GM18907 (cell line): ENCODE data around the gene MRPL30.
"Not testable (repeated sequence)": the region's sequence is repeated elsewhere in the genome, so short reads cannot be mapped to it uniquely, and the experiment has no call there.

Experiments
- ATAC-seq: cut with Tn5 transposase; IDR thresholded peaks from one replicate; pipeline ENCODE4 v1.9.1; 2021; ENCODE audit warnings: mild to moderate bottlenecking, moderate library complexity; ENCODE audit not compliant: unreplicated experiment

The MRPL30 gene

GRCh38 chr2:99183025-99183424, 2.0 kb downstream of the MRPL30 start:
- ATAC-seq: no peak

GRCh38 chr2:99184811-99185210, 3.8 kb downstream of the MRPL30 start:
- no peak for ATAC-seq

GRCh38 chr2:99187011-99187410, 6.0 kb downstream of the MRPL30 start:
- ATAC-seq: no peak

- ATAC-seq: no peak
Measured at GRCh38 chr2:99188357-99188756, 7.4 kb downstream of the MRPL30 start.

- ATAC-seq: no peak
Measured at GRCh38 chr2:99190548-99190947, 9.6 kb downstream of the MRPL30 start.

- not testable (repeated sequence) for ATAC-seq
Measured at GRCh38 chr2:99192364-99192763, 11.4 kb downstream of the MRPL30 start.

- no peak for ATAC-seq
Measured at GRCh38 chr2:99198103-99198841, 17.3 kb downstream of the MRPL30 start.

- ATAC-seq: no peak
Measured at GRCh38 chr2:99200076-99200800, 19.3 kb downstream of the MRPL30 start.

- ATAC-seq: no peak
Measured at GRCh38 chr2:99201959-99202678, 21.1 kb downstream of the MRPL30 start.

- ATAC-seq: no peak
Measured at GRCh38 chr2:99205491-99205890, 24.5 kb downstream of the MRPL30 start.

- no peak for ATAC-seq
Measured at GRCh38 chr2:99216096-99216495, 35.1 kb downstream of the MRPL30 start.

- no peak for ATAC-seq
Measured at GRCh38 chr2:99217929-99218501, 37.0 kb downstream of the MRPL30 start.

- not testable (repeated sequence) for ATAC-seq
Measured at GRCh38 chr2:99233177-99233576, 52.2 kb downstream of the MRPL30 start.

GRCh38 chr2:99238599-99238998, 57.6 kb downstream of the MRPL30 start:
- ATAC-seq: no peak

GRCh38 chr2:99240431-99240830, 59.4 kb downstream of the MRPL30 start:
- ATAC-seq: no peak

GRCh38 chr2:99242151-99242550, 61.2 kb downstream of the MRPL30 start:
- no peak for ATAC-seq
